ENCODE results near the gene MYO5A. TPM values are rescaled to one million over a fixed set of nuclear protein-coding genes. Genes with fewer than 3 reads are reported as not detected.
"Not testable (repeated sequence)": the region's sequence is repeated elsewhere in the genome, so short reads cannot be mapped to it uniquely, and the experiment has no call there.

The MYO5A gene
- total RNA-seq, 4 donors from 2014 or later, result 10.9 to 151 (median 17.0) TPM

GRCh38 chr15:52514482-52514881, 14.2 kb downstream of the MYO5A start:
- WGBS, 2 donors (ENCODE audit: low coverage in 1 of 2), result 80 to 100% methylated on average over 1 of the region's 1 CpG

GRCh38 chr15:52512869-52513268, 15.8 kb downstream of the MYO5A start:
- H3K27me3 ChIP-seq; intact Hi-C loops (cut with DNase I; ENCODE audit: low total_unique reads); DNase-seq; H3K4me3 ChIP-seq; H3K27ac ChIP-seq; in situ Hi-C loops (cut with MboI; ENCODE audit: low pct_ligation_motif_present in 1 of 4, low pct_unique_long_range_greater_than_20kb in 1 of 4, low sequenced_read_pairs in 3 of 4); H3K36me3 ChIP-seq; H3K4me1 ChIP-seq; H3K9me3 ChIP-seq: not testable (repeated sequence)
- 89 to 90% methylated on average over 2 to 8 of the region's 8 CpGs for WGBS, 2 donors (ENCODE audit: low coverage in 1 of 2)

More at GRCh38 chr15:52514482-52514881, 14.2 kb downstream of the MYO5A start:
- Histone ChIP-seq H3K4me1 (no peaks in the 10 kb centered on the region), H3K9me3 (no peaks in the 10 kb centered on the region), H3K4me3 (no peak overlapping the region), H3K27me3 (no peaks in the 10 kb centered on the region), H3K27ac (no peak overlapping the region), H3K36me3 (no peaks in the 10 kb centered on the region)
- no peak for DNase-seq
- in situ Hi-C loops (cut with MboI; ENCODE audit: low pct_ligation_motif_present in 1 of 4, low pct_unique_long_range_greater_than_20kb in 1 of 4, low sequenced_read_pairs in 3 of 4), result no loop called here
- no peak for TF ChIP-seq POLR2A (IDR thresholded peaks at IDR 0.05)
- TF ChIP-seq POLR2AphosphoS5 (IDR thresholded peaks at IDR 0.05), result no peak
- TF ChIP-seq CTCF (IDR thresholded peaks at IDR 0.05), result no peak
- no peak for TF ChIP-seq EP300 (IDR thresholded peaks at IDR 0.05; ENCODE audit: low read depth)
- intact Hi-C loops (cut with DNase I; ENCODE audit: low total_unique reads), result no loop called here

DNA sequence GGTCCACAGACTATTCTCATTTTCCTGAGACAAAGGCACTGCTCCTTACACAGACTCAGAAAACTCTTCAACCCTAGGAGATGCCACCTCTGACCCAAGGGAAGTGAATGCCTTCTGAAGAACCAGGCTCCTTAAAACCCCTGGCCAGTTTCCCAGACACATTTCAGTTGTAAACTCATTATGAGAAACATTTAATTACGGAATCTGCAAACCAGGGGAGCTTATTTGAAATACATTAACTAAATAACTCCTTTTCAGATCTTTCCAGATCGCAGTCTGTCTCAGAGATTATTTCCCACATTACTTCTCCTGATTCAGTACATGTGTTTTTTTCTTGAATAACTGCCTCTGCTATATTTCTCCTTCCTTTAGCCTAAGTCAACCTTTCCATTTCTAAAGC, 17.6 kb downstream of the MYO5A start:
- H3K27me3 ChIP-seq, result no peaks in the 10 kb centered on the region
- H3K4me3 ChIP-seq, result no peak overlapping the region
- in situ Hi-C loops (cut with MboI; ENCODE audit: low pct_ligation_motif_present in 1 of 4, low pct_unique_long_range_greater_than_20kb in 1 of 4, low sequenced_read_pairs in 3 of 4), result no loop called here
- peaks cover 0 to 9% (median 0%) of the 10 kb centered on the region in 4 donors for H3K4me1 ChIP-seq
- no peak overlapping the region for H3K27ac ChIP-seq
- no peak for TF ChIP-seq EP300 (IDR thresholded peaks at IDR 0.05; ENCODE audit: low read depth)
- no peak for TF ChIP-seq POLR2AphosphoS5 (IDR thresholded peaks at IDR 0.05)
- no peak for TF ChIP-seq POLR2A (IDR thresholded peaks at IDR 0.05)
- TF ChIP-seq CTCF (IDR thresholded peaks at IDR 0.05), result no peak
- no peaks in the 10 kb centered on the region for H3K9me3 ChIP-seq
- H3K36me3 ChIP-seq, result no peaks in the 10 kb centered on the region
- 44 to 66% methylated on average over 2 of the region's 2 CpGs for WGBS, 2 donors (ENCODE audit: low coverage in 1 of 2)
- DNase-seq, result no peak
- intact Hi-C loops (cut with DNase I; ENCODE audit: low total_unique reads), result no loop called here

DNA sequence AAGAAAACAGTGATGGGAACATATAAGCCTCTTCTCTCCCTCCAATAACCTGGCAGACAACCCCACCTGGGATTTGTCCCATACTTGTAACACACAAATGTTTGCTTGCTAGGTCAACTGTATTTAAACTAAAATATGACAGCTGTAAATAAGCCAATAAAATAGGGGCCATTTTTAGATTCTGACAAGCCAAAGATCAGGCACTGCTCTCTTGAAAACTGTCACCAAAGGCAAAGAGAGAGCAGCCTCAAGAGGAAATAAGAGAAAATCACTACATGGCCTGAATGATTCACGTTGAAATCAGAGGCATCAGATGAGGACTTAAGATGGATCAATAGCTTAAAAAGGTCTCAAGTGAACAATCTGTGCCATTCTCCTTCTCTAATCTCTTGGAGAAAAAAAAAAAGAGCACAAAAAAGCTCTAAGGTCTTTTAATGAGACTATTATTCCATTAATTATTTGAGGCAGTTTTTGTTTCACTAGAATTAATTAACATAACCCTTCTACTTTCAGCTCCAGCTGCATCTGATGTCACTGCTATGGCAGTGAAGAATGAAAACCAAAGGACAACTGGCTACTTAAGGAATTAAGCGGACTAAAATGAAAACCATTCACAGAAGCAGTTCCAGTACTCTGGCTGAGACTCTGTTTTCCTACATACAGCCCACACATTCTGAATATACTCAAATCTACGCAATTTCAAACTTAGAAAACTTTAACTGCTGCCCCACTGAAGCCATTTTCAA, 19.0 kb downstream of the MYO5A start:
- Histone ChIP-seq H3K27me3 (no peaks in the 10 kb centered on the region), H3K36me3 (no peaks in the 10 kb centered on the region), H3K4me3 (no peak overlapping the region), H3K27ac (no peak overlapping the region), H3K9me3 (no peaks in the 10 kb centered on the region), H3K4me1 (peaks cover 0 to 9% (median 0%) of the 10 kb centered on the region in 4 donors)
- in situ Hi-C loops (cut with MboI; ENCODE audit: low pct_ligation_motif_present in 1 of 4, low pct_unique_long_range_greater_than_20kb in 1 of 4, low sequenced_read_pairs in 3 of 4) (no loop called here), intact Hi-C loops (cut with DNase I; ENCODE audit: low total_unique reads) (loop anchor here (1.0 kb wide), 1 partner anchor 29 kb away; no protein-coding TSS in a partner anchor)
- 72 to 77% methylated on average over 3 of the region's 3 CpGs for WGBS, 2 donors (ENCODE audit: low coverage in 1 of 2)
- DNase-seq, result no peak
- TF ChIP-seq EP300 (IDR thresholded peaks at IDR 0.05; ENCODE audit: low read depth) (no peak), POLR2AphosphoS5 (IDR thresholded peaks at IDR 0.05) (no peak), POLR2A (IDR thresholded peaks at IDR 0.05) (no peak), CTCF (IDR thresholded peaks at IDR 0.05) (no peak)

Measured in transverse colon (tissue), 4 donors.